HepG2 (cell line): ENCODE results near the gene MSL2. TPM values are rescaled to one million over a fixed set of nuclear protein-coding genes. Genes with fewer than 3 reads are reported as not detected.

ENCODE experiments used
- ELF1 ChIP-seq: sonication (generic); formaldehyde crosslinking; IDR thresholded peaks from 2 replicates; pipeline ENCODE4 v1.4.0; 2020; ENCODE audit warnings: missing genetic modification reagents
- EZH2 ChIP-seq: conservative IDR thresholded peaks from 2 replicates; pipeline ENCODE4 v1.6.1; 2012; ENCODE audit warnings: mild to moderate bottlenecking, low read depth, low read length, moderate library complexity
- FOXA3 ChIP-seq: IDR thresholded peaks from 2 replicates; pipeline ENCODE4 v1.6.1; 2016; ENCODE audit warnings: missing genetic modification reagents, missing compliant biosample characterization
- HMG20A ChIP-seq: IDR thresholded peaks from 2 replicates; pipeline ENCODE4 v1.6.1; 2016; ENCODE audit warnings: borderline replicate concordance
- HNF4G ChIP-seq, 2 experiments: sonication (generic) in 1 of 2; formaldehyde crosslinking in 1 of 2; IDR thresholded peaks; 2 replicates each; pipeline versions ENCODE4 v1.4.0 to v1.6.1; 2011 to 2020; ENCODE audit warnings: borderline replicate concordance in 2 of 2, low read depth in 2 of 2, mild to moderate bottlenecking in 2 of 2, low read length in 1 of 2, missing genetic modification reagents in 1 of 2, moderate library complexity in 1 of 2
- PBX3 ChIP-seq: sonication (generic); formaldehyde crosslinking; IDR thresholded peaks from 2 replicates; pipeline ENCODE4 v1.8.1; 2023; ENCODE audit warnings: missing genetic modification reagents, inconsistent platforms, borderline replicate concordance
- PRDM10 ChIP-seq: sonication (generic); formaldehyde crosslinking; IDR thresholded peaks from 2 replicates; pipeline ENCODE4 v1.4.0; 2020; ENCODE audit warnings: low read depth, missing genetic modification reagents
- TAF15 ChIP-seq: fragments of 200-400 bp; formaldehyde crosslinking; IDR thresholded peaks from one replicate; pipeline ENCODE4 v1.6.1; 2018; ENCODE audit warnings: mild to moderate bottlenecking, low read depth, low read length; ENCODE audit not compliant: poor library complexity, severe bottlenecking
- THAP8 ChIP-seq: sonication (generic); formaldehyde crosslinking; IDR thresholded peaks from 2 replicates; pipeline ENCODE4 v1.5.1; 2020; ENCODE audit warnings: missing genetic modification reagents, mild to moderate bottlenecking, borderline replicate concordance
- YEATS4 ChIP-seq: sonication (generic); formaldehyde crosslinking; IDR thresholded peaks from 2 replicates; pipeline ENCODE4 v1.4.0; 2020; ENCODE audit warnings: missing genetic modification reagents, borderline replicate concordance
- ZBTB26 ChIP-seq: IDR thresholded peaks from 2 replicates; pipeline ENCODE4 v1.6.1; 2016; ENCODE audit warnings: missing compliant biosample characterization, missing genetic modification reagents, borderline replicate concordance
- ZMAT3 ChIP-seq: sonication (generic); formaldehyde crosslinking; conservative IDR thresholded peaks from 2 replicates; pipeline ENCODE4 v1.7.0; 2021; ENCODE audit warnings: missing genetic modification reagents
- ZNF597 ChIP-seq: sonication (generic); formaldehyde crosslinking; IDR thresholded peaks from 2 replicates; pipeline ENCODE4 v1.5.0; 2020; ENCODE audit warnings: missing genetic modification reagents
- ZNF598 ChIP-seq: sonication (generic); formaldehyde crosslinking; IDR thresholded peaks from 2 replicates; pipeline ENCODE4 v1.5.1; 2020; ENCODE audit warnings: mild to moderate bottlenecking, missing genetic modification reagents, borderline replicate concordance
- ZNF615 ChIP-seq: sonication (generic); formaldehyde crosslinking; IDR thresholded peaks from 2 replicates; pipeline ENCODE4 v1.5.0; 2020; ENCODE audit warnings: mild to moderate bottlenecking, missing genetic modification reagents, borderline replicate concordance
- ZNF639 ChIP-seq: conservative IDR thresholded peaks from 2 replicates; pipeline ENCODE4 v1.6.1; 2018; ENCODE audit warnings: missing genetic modification reagents
- ZNF703 ChIP-seq: sonication (generic); formaldehyde crosslinking; IDR thresholded peaks from 2 replicates; pipeline ENCODE4 v1.5.1; 2020; ENCODE audit warnings: missing genetic modification reagents, mild to moderate bottlenecking, moderate library complexity, borderline replicate concordance
- ZNF878 ChIP-seq: sonication (generic); formaldehyde crosslinking; IDR thresholded peaks from 2 replicates; pipeline ENCODE4 v1.8.1; 2023; ENCODE audit warnings: mild to moderate bottlenecking, missing genetic modification reagents, moderate library complexity
- polyA plus RNA-seq, 8 experiments: library from polyadenylated mRNA; depleted of rRNA in 3 of 8; stranded (reverse) in 7 of 8; unstranded in 1 of 8; fragments of >200 nt; fragmentation: Illumina TruSeq in 4 of 8; extraction: Trizol in 4 of 8; gene quantifications; 2 replicates each; pipeline versions ENCODE4 v1.2.1 to v1.2.3, GENCODE V29; 2011 to 2016; ENCODE audit warnings: low read depth in 4 of 8, missing spikeins in 1 of 8, mixed read lengths in 1 of 8; ENCODE audit not compliant: insufficient read depth in 1 of 8
- total RNA-seq, 5 experiments: library from RNA; depleted of rRNA; stranded (reverse); fragments of >200 nt; fragmentation: Illumina TruSeq; extraction: Trizol; gene quantifications; 2 replicates each; pipeline ENCODE4 v1.2.3, GENCODE V29; 2016; ENCODE audit warnings: low read depth in 1 of 5

MSL2 gene
- total and polyA plus RNA-seq, 2 of the 13 experiments (the other 11 are each of a cell fraction or from before 2014, with no cell fraction given) = 6.9 to 11.7 TPM

- no peak for TF ChIP-seq ZNF597 (CRISPR knock-in tag)
- peak; percentile 37; the same call in 1 of the 2 replicates for TF ChIP-seq ZMAT3
- 0 out of 2 replicates have a peak, but pooled peaks have one; percentile 7 for TF ChIP-seq ZNF615
- TF ChIP-seq YEATS4 (CRISPR knock-in tag) = 0 out of 2 replicates have a peak, but pooled peaks have one; percentile 3
- no peak for TF ChIP-seq ELF1 (CRISPR knock-in tag)
- TF ChIP-seq HNF4G (IDR thresholded peaks at IDR 0.05; ENCODE audit: borderline replicate concordance, low read depth, low read length) = no peak; the same call in 1 of the 2 replicates
- TF ChIP-seq HNF4G (CRISPR knock-in tag; IDR thresholded peaks at IDR 0.05; ENCODE audit: borderline replicate concordance, low read depth) = no peak
- 0 out of 2 replicates have a peak, but pooled peaks have one; percentile 7 for TF ChIP-seq HMG20A (CRISPR knock-in tag)
- TF ChIP-seq ZNF639 = no peak
- no peak for TF ChIP-seq PBX3 (CRISPR knock-in tag)
- TF ChIP-seq PRDM10 = no peak
- no peak for TF ChIP-seq TAF15
- 0 out of 2 replicates have a peak, but pooled peaks have one; percentile 2 for TF ChIP-seq THAP8
- no peak for TF ChIP-seq EZH2
- 0 out of 2 replicates have a peak, but pooled peaks have one; percentile 42 for TF ChIP-seq FOXA3
- TF ChIP-seq ZNF703 (CRISPR knock-in tag) = no peak
- TF ChIP-seq ZBTB26 = no peak
- no peak for TF ChIP-seq ZNF878 (CRISPR knock-in tag)
- TF ChIP-seq ZNF598 (CRISPR knock-in tag) = no peak
These were observed 1.1 kb upstream of the MSL2 start (continued) for GRCh38 chr3:136197159-136197793.
